GM21723 (cell line): Measurements from ENCODE around the gene CDKAL1.
"Not testable (repeated sequence)": the region's sequence is repeated elsewhere in the genome, so short reads cannot be mapped to it uniquely, and the experiment has no call there.

ENCODE experiments used
- ATAC-seq: cut with Tn5 transposase; IDR thresholded peaks from one replicate; pipeline ENCODE4 v1.9.1; 2021; ENCODE audit warnings: mild to moderate bottlenecking, moderate library complexity; ENCODE audit not compliant: unreplicated experiment

The CDKAL1 gene

GRCh38 chr6:20549398-20549797 is 15.1 kb downstream of the CDKAL1 start:
- ATAC-seq: not testable (repeated sequence)

GRCh38 chr6:20554326-20554725 is 20.1 kb downstream of the CDKAL1 start:
- no peak for ATAC-seq

- no peak for ATAC-seq
Measured at GRCh38 chr6:20554817-20555216, 20.6 kb downstream of the CDKAL1 start.

- ATAC-seq: no peak
Measured at GRCh38 chr6:20559924-20560551, 25.8 kb downstream of the CDKAL1 start.

GRCh38 chr6:20563377-20563776 is 29.1 kb downstream of the CDKAL1 start:
- no peak for ATAC-seq

- ATAC-seq: no peak
Measured at GRCh38 chr6:20564269-20564668, 30.0 kb downstream of the CDKAL1 start.

- peak; percentile 56 for ATAC-seq
Measured at GRCh38 chr6:20564777-20565176, 30.5 kb downstream of the CDKAL1 start.

- peak; percentile 46 for ATAC-seq
Measured at GRCh38 chr6:20565342-20565741, 31.1 kb downstream of the CDKAL1 start.

GRCh38 chr6:20566109-20566508 is 31.9 kb downstream of the CDKAL1 start:
- ATAC-seq: no peak

- ATAC-seq: no peak
Measured at GRCh38 chr6:20569000-20569610, 34.8 kb downstream of the CDKAL1 start.

GRCh38 chr6:20571261-20571660 is 37.0 kb downstream of the CDKAL1 start:
- no peak for ATAC-seq

- no peak for ATAC-seq
Measured at GRCh38 chr6:20572288-20572687, 38.0 kb downstream of the CDKAL1 start.

GRCh38 chr6:20572940-20573339 is 38.7 kb downstream of the CDKAL1 start:
- ATAC-seq: no peak

- ATAC-seq: no peak
Measured at GRCh38 chr6:20574355-20574754, 40.1 kb downstream of the CDKAL1 start.

GRCh38 chr6:20575125-20575524 is 40.9 kb downstream of the CDKAL1 start:
- no peak for ATAC-seq

GRCh38 chr6:20575704-20576451 is 41.6 kb downstream of the CDKAL1 start:
- ATAC-seq: no peak

GRCh38 chr6:20577173-20577688 is 43.0 kb downstream of the CDKAL1 start:
- ATAC-seq: no peak

GRCh38 chr6:20581070-20581469 is 46.8 kb downstream of the CDKAL1 start:
- ATAC-seq: no peak

GRCh38 chr6:20582586-20583443 is 48.6 kb downstream of the CDKAL1 start:
- ATAC-seq: no peak

- ATAC-seq: no peak
Measured at GRCh38 chr6:20583444-20583800, 49.2 kb downstream of the CDKAL1 start.

- ATAC-seq: no peak
Measured at GRCh38 chr6:20584100-20584731, 50.0 kb downstream of the CDKAL1 start.
